GM12878 (cell line): ENCODE results near the gene CLK2. TPM values are rescaled to one million over a fixed set of nuclear protein-coding genes. Genes with fewer than 3 reads are reported as not detected.

Source experiments
- ATAC-seq: fragments of 200-7000 bp; cut with Tn5 transposase; 3 replicates; pipeline ENCODE4 v1.9.1; 2020; ENCODE audit warnings: mild to moderate bottlenecking, moderate library complexity
- BruUV-seq: library from RNA; stranded (reverse); fragments of 400-500 nt; replicated peaks from 2 replicates; lab custom pipeline; 2021; lab: Mats Ljungman, UMichigan
- CTCF ChIA-PET: fragments of 300-600 bp; sonication (Branson Sonifier 250); formaldehyde crosslinking; extraction: SDS; loops from one replicate; lab custom pipeline; 2021; ENCODE audit warnings: inconsistent platforms; lab: Yijun Ruan, JAX
- POLR2A ChIA-PET: fragments of 350-600 bp; formaldehyde crosslinking; extraction: SDS; loops from one replicate; lab custom pipeline; 2021; ENCODE audit warnings: inconsistent platforms; lab: Charles Lee
- RAD21 ChIA-PET: fragments of 300-600 bp; sonication (Branson Sonifier 250); formaldehyde crosslinking; loops from one replicate; lab custom pipeline; 2023; ENCODE audit warnings: antibody characterized with exemption; ENCODE audit not compliant: unreplicated experiment; lab: Charles Lee
- SMC1A ChIA-PET: fragments of 300-600 bp; sonication (Branson Sonifier 250); formaldehyde crosslinking; loops from one replicate; lab custom pipeline; 2023; ENCODE audit not compliant: unreplicated experiment, uncharacterized antibody; lab: Charles Lee
- DNase-seq: peaks from one replicate; pipeline ENCODE4 v3.0.0-alpha.2; 2011; ENCODE audit warnings: low read depth, low spot score
- FAIRE-seq: peaks from 3 replicates; lab custom pipeline; 2011; peaks lifted over from hg19 to GRCh38; lab: Jason Lieb, UNC
- H2AFZ ChIP-seq: 2 replicates; pipeline ENCODE4 v1.6.0; 2011; ENCODE audit warnings: low read depth, low read length, control low read depth; ENCODE audit not compliant: control insufficient read depth
- H3K27ac ChIP-seq: 2 replicates; pipeline ENCODE4 v1.5.1; 2011; ENCODE audit warnings: control low read depth; ENCODE audit not compliant: control insufficient read depth, insufficient read depth
- H3K27me3 ChIP-seq, 2 experiments: replicated peaks in 1 of 2; 2 replicates each; pipeline versions ENCODE4 v1.6.0 to v1.6.1; 2011; ENCODE audit warnings: low read length in 1 of 2; ENCODE audit not compliant: control insufficient read depth in 2 of 2, insufficient read depth in 2 of 2
- H3K36me3 ChIP-seq, 2 experiments: 2 replicates each; pipeline ENCODE4 v1.5.1; 2011; ENCODE audit warnings: low read length in 1 of 2; ENCODE audit not compliant: control insufficient read depth in 2 of 2, insufficient read depth in 2 of 2
- H3K4me1 ChIP-seq: 2 replicates; pipeline ENCODE4 v1.6.1; 2011; ENCODE audit warnings: mild to moderate bottlenecking, low read length, moderate library complexity, mixed read lengths; ENCODE audit not compliant: control insufficient read depth, insufficient read depth
- H3K4me2 ChIP-seq: 2 replicates; pipeline ENCODE4 v1.6.0; 2011; ENCODE audit warnings: control low read depth; ENCODE audit not compliant: control insufficient read depth, insufficient read depth
- H3K4me3 ChIP-seq: fragments of 200-600 bp; sonication (generic); 2 replicates; pipeline ENCODE4 v1.5.1; 2016
- H3K79me2 ChIP-seq: 2 replicates; pipeline ENCODE4 v1.6.0; 2011; ENCODE audit warnings: low read length; ENCODE audit not compliant: control insufficient read depth, insufficient read depth
- H3K9ac ChIP-seq: 2 replicates; pipeline ENCODE4 v1.8.0; 2011; ENCODE audit warnings: low read length, control low read depth, mixed read lengths; ENCODE audit not compliant: control insufficient read depth, insufficient read depth
- H3K9me3 ChIP-seq: replicated peaks from 3 replicates; pipeline ENCODE4 v1.5.1; 2011; ENCODE audit warnings: mild to moderate bottlenecking, low read length; ENCODE audit not compliant: control insufficient read depth, insufficient read depth
- H4K20me1 ChIP-seq: 2 replicates; pipeline ENCODE4 v1.6.0; 2011; ENCODE audit not compliant: control insufficient read depth, insufficient read depth
- FOS ChIP-seq: IDR thresholded peaks from 3 replicates; pipeline ENCODE4 v1.6.1; 2011; ENCODE audit warnings: borderline replicate concordance; ENCODE audit not compliant: insufficient read length; ENCODE audit errors: extremely low read depth
- NFIC ChIP-seq: IDR thresholded peaks from 2 replicates; pipeline ENCODE4 v1.6.1; 2012; ENCODE audit warnings: low read depth, mild to moderate bottlenecking, inconsistent platforms, low read length, moderate library complexity
- SKIL ChIP-seq: fragments of 450-650 bp; IDR thresholded peaks from 2 replicates; pipeline ENCODE4 v1.6.1; 2017; ENCODE audit warnings: mild to moderate bottlenecking, low read depth, inconsistent platforms; ENCODE audit not compliant: poor library complexity, severe bottlenecking
- WRNIP1 ChIP-seq: IDR thresholded peaks from 2 replicates; pipeline ENCODE4 v1.6.1; 2011; ENCODE audit warnings: low read depth, low read length, improper control_type of control experiment, borderline replicate concordance
- YY1 ChIP-seq: IDR thresholded peaks from 2 replicates; pipeline ENCODE4 v1.6.1; 2011; ENCODE audit warnings: low read depth, mild to moderate bottlenecking, low read length
- ZNF274 ChIP-seq: IDR thresholded peaks from one replicate; pipeline ENCODE4 v1.8.0; 2011; ENCODE audit not compliant: insufficient read length, insufficient read depth
- ZNF592 ChIP-seq: fragments of 450-650 bp; IDR thresholded peaks from 2 replicates; pipeline ENCODE4 v1.6.1; 2017; ENCODE audit warnings: mild to moderate bottlenecking, moderate library complexity
- WGBS: methylation state at CpG from one replicate; pipeline ENCODE4 v1.1.6; 2016; ENCODE audit warnings: low lambda C conversion rate; ENCODE audit not compliant: insufficient replicate concordance, insufficient coverage; ENCODE audit errors: missing lambda C conversion rate; 5-methylcytosine and 5-hydroxymethylcytosine counted together
- in situ Hi-C: fragments of 300-500 bp; cut with MboI; formaldehyde crosslinking; loops from 9 replicates; pipeline ENCODE4 v1.14.3; 2018; ENCODE audit warnings: mixed read lengths
- intact Hi-C: fragments of 100-400 bp; cut with micrococcal nuclease; formaldehyde crosslinking; loops from one replicate; pipeline ENCODE4 v1.14.2; 2022; ENCODE audit not compliant: unreplicated experiment
- polyA plus RNA-seq, 11 experiments: library from polyadenylated mRNA; depleted of rRNA in 4 of 11; unstranded in 6 of 11; stranded (reverse) in 5 of 11; fragments of >200 nt; fragmentation: Nextera tagmentation in 4 of 11; fragmentation: Illumina TruSeq in 1 of 11; extraction: Ambion mirVana in 4 of 11; extraction: Trizol in 1 of 11; gene quantifications; 1 replicate in 1 of 11; 2 replicates in 10 of 11; pipeline versions ENCODE4 v1.2.1 to v1.2.3, GENCODE V29; 2011 to 2016; ENCODE audit warnings: inconsistent platforms in 2 of 11, missing spikeins in 2 of 11, low read depth in 1 of 11
- total RNA-seq, 4 experiments: library from RNA; depleted of rRNA in 3 of 4; stranded (reverse); fragments of >200 nt in 3 of 4; fragmentation: Illumina TruSeq in 1 of 4; extraction: Trizol in 1 of 4; gene quantifications; 2 replicates each; pipeline versions ENCODE4 v1.2.1 to v1.2.3, GENCODE V29; 2013 to 2021
- TF ChIP-seq, protein P1 (sequence below): fragments of 450-650 bp; IDR thresholded peaks from 2 replicates; pipeline ENCODE4 v1.6.1; 2018; ENCODE audit warnings: mild to moderate bottlenecking, low read depth, moderate library complexity; ENCODE audit not compliant: partially characterized antibody
- TF ChIP-seq, protein P2 (sequence below): fragments of 450-650 bp; formaldehyde crosslinking; IDR thresholded peaks from 2 replicates; pipeline ENCODE4 v1.4.0; 2020; ENCODE audit warnings: mild to moderate bottlenecking, moderate library complexity

The CLK2 gene
- total and polyA plus RNA-seq, 10 of the 15 experiments (the other 5 are each of a cell fraction or from before 2014, with no cell fraction given), result 11.1 to 83.7 (median 36.7) TPM

- no peak overlapping the region for H2AFZ ChIP-seq
- TF ChIP-seq, protein P1, sequence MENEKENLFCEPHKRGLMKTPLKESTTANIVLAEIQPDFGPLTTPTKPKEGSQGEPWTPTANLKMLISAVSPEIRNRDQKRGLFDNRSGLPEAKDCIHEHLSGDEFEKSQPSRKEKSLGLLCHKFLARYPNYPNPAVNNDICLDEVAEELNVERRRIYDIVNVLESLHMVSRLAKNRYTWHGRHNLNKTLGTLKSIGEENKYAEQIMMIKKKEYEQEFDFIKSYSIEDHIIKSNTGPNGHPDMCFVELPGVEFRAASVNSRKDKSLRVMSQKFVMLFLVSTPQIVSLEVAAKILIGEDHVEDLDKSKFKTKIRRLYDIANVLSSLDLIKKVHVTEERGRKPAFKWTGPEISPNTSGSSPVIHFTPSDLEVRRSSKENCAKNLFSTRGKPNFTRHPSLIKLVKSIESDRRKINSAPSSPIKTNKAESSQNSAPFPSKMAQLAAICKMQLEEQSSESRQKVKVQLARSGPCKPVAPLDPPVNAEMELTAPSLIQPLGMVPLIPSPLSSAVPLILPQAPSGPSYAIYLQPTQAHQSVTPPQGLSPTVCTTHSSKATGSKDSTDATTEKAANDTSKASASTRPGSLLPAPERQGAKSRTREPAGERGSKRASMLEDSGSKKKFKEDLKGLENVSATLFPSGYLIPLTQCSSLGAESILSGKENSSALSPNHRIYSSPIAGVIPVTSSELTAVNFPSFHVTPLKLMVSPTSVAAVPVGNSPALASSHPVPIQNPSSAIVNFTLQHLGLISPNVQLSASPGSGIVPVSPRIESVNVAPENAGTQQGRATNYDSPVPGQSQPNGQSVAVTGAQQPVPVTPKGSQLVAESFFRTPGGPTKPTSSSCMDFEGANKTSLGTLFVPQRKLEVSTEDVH, result no peak
- TF ChIP-seq ZNF274, result no peak
- TF ChIP-seq NFIC, result no peak
- TF ChIP-seq YY1, result no peak
- no peak for TF ChIP-seq WRNIP1
- TF ChIP-seq FOS, result no peak
- TF ChIP-seq, protein P2, sequence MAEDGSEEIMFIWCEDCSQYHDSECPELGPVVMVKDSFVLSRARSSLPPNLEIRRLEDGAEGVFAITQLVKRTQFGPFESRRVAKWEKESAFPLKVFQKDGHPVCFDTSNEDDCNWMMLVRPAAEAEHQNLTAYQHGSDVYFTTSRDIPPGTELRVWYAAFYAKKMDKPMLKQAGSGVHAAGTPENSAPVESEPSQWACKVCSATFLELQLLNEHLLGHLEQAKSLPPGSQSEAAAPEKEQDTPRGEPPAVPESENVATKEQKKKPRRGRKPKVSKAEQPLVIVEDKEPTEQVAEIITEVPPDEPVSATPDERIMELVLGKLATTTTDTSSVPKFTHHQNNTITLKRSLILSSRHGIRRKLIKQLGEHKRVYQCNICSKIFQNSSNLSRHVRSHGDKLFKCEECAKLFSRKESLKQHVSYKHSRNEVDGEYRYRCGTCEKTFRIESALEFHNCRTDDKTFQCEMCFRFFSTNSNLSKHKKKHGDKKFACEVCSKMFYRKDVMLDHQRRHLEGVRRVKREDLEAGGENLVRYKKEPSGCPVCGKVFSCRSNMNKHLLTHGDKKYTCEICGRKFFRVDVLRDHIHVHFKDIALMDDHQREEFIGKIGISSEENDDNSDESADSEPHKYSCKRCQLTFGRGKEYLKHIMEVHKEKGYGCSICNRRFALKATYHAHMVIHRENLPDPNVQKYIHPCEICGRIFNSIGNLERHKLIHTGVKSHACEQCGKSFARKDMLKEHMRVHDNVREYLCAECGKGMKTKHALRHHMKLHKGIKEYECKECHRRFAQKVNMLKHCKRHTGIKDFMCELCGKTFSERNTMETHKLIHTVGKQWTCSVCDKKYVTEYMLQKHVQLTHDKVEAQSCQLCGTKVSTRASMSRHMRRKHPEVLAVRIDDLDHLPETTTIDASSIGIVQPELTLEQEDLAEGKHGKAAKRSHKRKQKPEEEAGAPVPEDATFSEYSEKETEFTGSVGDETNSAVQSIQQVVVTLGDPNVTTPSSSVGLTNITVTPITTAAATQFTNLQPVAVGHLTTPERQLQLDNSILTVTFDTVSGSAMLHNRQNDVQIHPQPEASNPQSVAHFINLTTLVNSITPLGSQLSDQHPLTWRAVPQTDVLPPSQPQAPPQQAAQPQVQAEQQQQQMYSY, result no peak
- no peak for TF ChIP-seq ZNF592
- TF ChIP-seq SKIL, result no peak
- ChIA-PET CTCF (interaction anchor here (0.7 to 1.3 kb wide), 2 partner anchors 28 to 78 kb away, joined by 3 to 4 read pairs; no protein-coding TSS in a partner anchor), SMC1A (no interaction called here), RAD21 (no interaction called here), POLR2A (interaction anchor here (0.5 kb wide), 1 partner anchor 124 kb away, joined by 3 read pairs; no protein-coding TSS in a partner anchor)
- H3K27me3 ChIP-seq, result no peaks in the 10 kb centered on the region
- ATAC-seq, result no peak
- no peaks in the 10 kb centered on the region for H3K36me3 ChIP-seq
- H3K9me3 ChIP-seq, result no peaks in the 10 kb centered on the region
- no peak for FAIRE-seq
- no peak overlapping the region for H3K9ac ChIP-seq
- H3K79me2 ChIP-seq, result no peaks in the 10 kb centered on the region
- in situ Hi-C loops (no loop called here), intact Hi-C loops (no loop called here)
- H3K27ac ChIP-seq, result no peak overlapping the region
- H4K20me1 ChIP-seq, result no peaks in the 10 kb centered on the region
- no peaks in the 10 kb centered on the region for H3K4me1 ChIP-seq
- DNase-seq, result no peak
- H3K4me2 ChIP-seq, result no peak overlapping the region
- no TSS peak for BruUV-seq
- no peak overlapping the region for H3K4me3 ChIP-seq
- WGBS, result 92% methylated on average over 14 of the region's 14 CpGs
Observed at GRCh38 chr1:155285063-155285462, 11.8 kb upstream of the CLK2 start.
